Uterus (tissue), 4 donors: Measurements from ENCODE around the gene RNF214. TPM values are rescaled to one million over a fixed set of nuclear protein-coding genes. Genes with fewer than 3 reads are reported as not detected.

Source experiments
- DNase-seq, 2 donors: peaks; one replicate each; pipeline ENCODE4 v3.0.0-alpha.2; 2019 to 2020
- H3K27ac ChIP-seq, 2 donors: fragments of 200-600 bp; sonication (generic); 1 replicate in 1 of 2; 2 replicates in 1 of 2; pipeline ENCODE4 v1.5.1; 2016 to 2018
- H3K27me3 ChIP-seq, 2 donors: fragments of 200-600 bp; sonication (generic); one replicate each; pipeline ENCODE4 v1.5.1; 2018 to 2019; ENCODE audit warnings: control low read depth in 1 of 2
- H3K36me3 ChIP-seq, 2 donors: fragments of 200-600 bp; sonication (generic); one replicate each; pipeline ENCODE4 v1.5.1; 2019; ENCODE audit warnings: control low read depth in 1 of 2
- H3K4me1 ChIP-seq, 2 donors: fragments of 200-600 bp; sonication (generic); one replicate each; pipeline ENCODE4 v1.5.1; 2018 to 2019; ENCODE audit warnings: control low read depth in 1 of 2
- H3K4me3 ChIP-seq, 2 donors: fragments of 200-600 bp; sonication (generic); 1 replicate in 1 of 2; 2 replicates in 1 of 2; pipeline ENCODE4 v1.5.1; 2018 to 2019; ENCODE audit warnings: mild to moderate bottlenecking in 1 of 2
- H3K9me3 ChIP-seq, 2 donors: fragments of 200-600 bp; sonication (generic); one replicate each; pipeline ENCODE4 v1.5.1; 2019; ENCODE audit warnings: control low read depth in 1 of 2
- POLR2A ChIP-seq, 2 donors: fragments of 450-650 bp; IDR thresholded peaks; one replicate each; pipeline ENCODE4 v1.6.1; 2016; ENCODE audit warnings: antibody characterized with exemption in 2 of 2, mild to moderate bottlenecking in 1 of 2, moderate library complexity in 1 of 2
- intact Hi-C: fragments of 100-400 bp; cut with DNase I; formaldehyde crosslinking; loops from one replicate; pipeline ENCODE4 v1.15.1; 2023; ENCODE audit warnings: low total_unique reads
- total RNA-seq, 4 donors: library from RNA; depleted of rRNA in 3 of 4; stranded (reverse); fragments of >200 nt in 3 of 4; gene quantifications; one replicate each; pipeline versions ENCODE4 v1.1.0 to v1.2.4, GENCODE V29; 2014 to 2023
- TF ChIP-seq, protein P1 (sequence below), 4 experiments: fragments of 200-600 bp in 2 of 4; fragments of 450-650 bp in 2 of 4; sonication (generic) in 2 of 4; IDR thresholded peaks; one replicate each; pipeline ENCODE4 v1.5.1; 2016 to 2019; ENCODE audit warnings: antibody characterized with exemption in 4 of 4, mild to moderate bottlenecking in 2 of 4, moderate library complexity in 1 of 4
- donor health status: DM: yes; HTN: yes; CAD: no.

RNF214 gene
- total RNA-seq, 4 donors from 2014 or later: 4.4 to 38.6 (median 11.4) TPM

DNA sequence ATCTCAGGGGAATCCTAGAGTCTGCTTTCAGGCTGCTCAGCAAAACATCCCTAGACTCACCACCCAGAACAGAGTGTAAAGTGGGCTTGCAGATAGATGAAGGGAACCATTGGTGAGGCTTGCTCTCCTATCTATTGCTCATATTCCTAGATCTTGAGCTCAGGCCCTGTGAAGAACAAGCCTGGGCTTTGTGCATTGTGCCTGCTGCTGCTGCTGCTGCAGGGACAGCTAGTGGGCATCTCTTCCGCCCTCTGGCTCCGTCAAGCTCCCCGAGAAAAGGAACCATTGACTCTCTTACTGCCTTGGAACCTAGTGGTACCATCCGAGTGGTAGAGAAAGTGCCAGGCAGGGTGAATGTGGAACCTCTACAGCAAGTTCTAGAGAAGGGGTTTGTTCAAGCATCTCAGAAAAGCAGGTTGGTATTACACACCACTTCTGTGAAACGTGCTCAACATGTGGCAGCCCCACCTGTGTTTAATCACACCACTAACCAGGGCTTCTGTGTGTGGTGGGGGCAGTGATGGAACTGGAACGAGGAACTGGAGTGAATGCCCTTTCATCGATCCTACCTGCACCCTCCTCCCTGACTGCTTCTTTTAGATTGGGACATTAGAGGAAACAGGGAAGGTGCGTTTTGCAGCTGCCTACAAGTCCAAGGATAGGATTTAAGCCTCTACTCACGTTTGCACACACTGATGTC, 63.1 kb downstream of the RNF214 start:
- Histone ChIP-seq H3K4me1 (peaks cover 0 to 5% of the 10 kb centered on the region in 2 donors), H3K27me3 (no peaks in the 10 kb centered on the region), H3K9me3 (no peaks in the 10 kb centered on the region), H3K27ac (no peak overlapping the region), H3K4me3 (no peak overlapping the region), H3K36me3 (no peaks in the 10 kb centered on the region)
- TF ChIP-seq POLR2A (IDR thresholded peaks at IDR 0.05): no peak
- TF ChIP-seq, protein P1, sequence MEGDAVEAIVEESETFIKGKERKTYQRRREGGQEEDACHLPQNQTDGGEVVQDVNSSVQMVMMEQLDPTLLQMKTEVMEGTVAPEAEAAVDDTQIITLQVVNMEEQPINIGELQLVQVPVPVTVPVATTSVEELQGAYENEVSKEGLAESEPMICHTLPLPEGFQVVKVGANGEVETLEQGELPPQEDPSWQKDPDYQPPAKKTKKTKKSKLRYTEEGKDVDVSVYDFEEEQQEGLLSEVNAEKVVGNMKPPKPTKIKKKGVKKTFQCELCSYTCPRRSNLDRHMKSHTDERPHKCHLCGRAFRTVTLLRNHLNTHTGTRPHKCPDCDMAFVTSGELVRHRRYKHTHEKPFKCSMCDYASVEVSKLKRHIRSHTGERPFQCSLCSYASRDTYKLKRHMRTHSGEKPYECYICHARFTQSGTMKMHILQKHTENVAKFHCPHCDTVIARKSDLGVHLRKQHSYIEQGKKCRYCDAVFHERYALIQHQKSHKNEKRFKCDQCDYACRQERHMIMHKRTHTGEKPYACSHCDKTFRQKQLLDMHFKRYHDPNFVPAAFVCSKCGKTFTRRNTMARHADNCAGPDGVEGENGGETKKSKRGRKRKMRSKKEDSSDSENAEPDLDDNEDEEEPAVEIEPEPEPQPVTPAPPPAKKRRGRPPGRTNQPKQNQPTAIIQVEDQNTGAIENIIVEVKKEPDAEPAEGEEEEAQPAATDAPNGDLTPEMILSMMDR (IDR thresholded peaks at IDR 0.05): no peak
- intact Hi-C loops: no loop called here
- DNase-seq: no peak

DNA sequence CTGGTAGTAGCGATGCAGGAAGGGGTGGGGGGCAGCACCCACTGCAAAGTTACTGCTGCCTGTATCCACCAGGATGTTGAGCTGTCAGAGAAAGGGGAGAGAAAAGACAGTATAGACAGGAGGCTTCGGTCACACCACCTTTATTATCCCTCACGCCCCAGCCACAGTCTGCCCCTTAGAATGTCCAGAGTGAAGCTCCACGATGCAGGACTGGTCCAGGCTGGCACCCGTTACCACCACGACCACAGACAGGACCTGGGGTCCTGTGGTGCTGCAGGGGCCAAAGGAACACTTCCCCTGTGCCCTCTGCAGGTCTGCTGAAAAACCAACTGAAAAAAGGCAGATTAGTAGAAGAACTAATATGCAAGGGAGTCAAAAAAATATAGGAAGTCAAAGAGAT, 64.4 kb downstream of the RNF214 start:
- intact Hi-C loops: no loop called here
- no peaks in the 10 kb centered on the region for H3K27me3 ChIP-seq
- H3K27ac ChIP-seq: no peak overlapping the region
- H3K4me1 ChIP-seq: peaks cover 0 to 5% of the 10 kb centered on the region in 2 donors
- H3K4me3 ChIP-seq: no peak overlapping the region
- TF ChIP-seq POLR2A (IDR thresholded peaks at IDR 0.05): no peak
- TF ChIP-seq, protein P1 (IDR thresholded peaks at IDR 0.05): no peak
- no peaks in the 10 kb centered on the region for H3K9me3 ChIP-seq
- H3K36me3 ChIP-seq: no peaks in the 10 kb centered on the region
- no peak for DNase-seq

DNA sequence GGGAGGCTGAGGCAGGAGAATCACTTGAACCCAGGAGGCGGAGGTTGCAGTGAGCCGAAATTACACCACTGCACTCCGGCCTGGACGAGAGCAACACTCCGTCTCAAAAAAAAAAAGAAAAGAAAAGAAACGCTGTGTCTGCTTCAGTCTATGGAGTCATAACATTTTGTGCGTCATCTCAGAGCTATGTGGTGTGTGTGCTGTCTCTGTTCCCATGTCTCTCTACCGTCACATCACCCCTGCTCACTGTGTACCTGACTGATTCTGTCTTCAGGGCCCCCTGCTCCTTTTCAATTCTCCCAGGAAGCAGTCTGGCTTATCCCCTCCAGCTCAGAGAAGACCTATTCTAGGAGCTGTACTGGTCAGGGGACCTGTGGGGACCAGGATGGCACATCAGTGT, 65.7 kb downstream of the RNF214 start:
- H3K4me3 ChIP-seq: no peak overlapping the region
- intact Hi-C loops: no loop called here
- no peaks in the 10 kb centered on the region for H3K9me3 ChIP-seq
- H3K4me1 ChIP-seq: peaks cover 0 to 5% of the 10 kb centered on the region in 2 donors
- no peaks in the 10 kb centered on the region for H3K27me3 ChIP-seq
- no peaks in the 10 kb centered on the region for H3K36me3 ChIP-seq
- no peak for DNase-seq
- TF ChIP-seq, protein P1 (IDR thresholded peaks at IDR 0.05): no peak
- TF ChIP-seq POLR2A (IDR thresholded peaks at IDR 0.05): no peak
- no peak overlapping the region for H3K27ac ChIP-seq

DNA sequence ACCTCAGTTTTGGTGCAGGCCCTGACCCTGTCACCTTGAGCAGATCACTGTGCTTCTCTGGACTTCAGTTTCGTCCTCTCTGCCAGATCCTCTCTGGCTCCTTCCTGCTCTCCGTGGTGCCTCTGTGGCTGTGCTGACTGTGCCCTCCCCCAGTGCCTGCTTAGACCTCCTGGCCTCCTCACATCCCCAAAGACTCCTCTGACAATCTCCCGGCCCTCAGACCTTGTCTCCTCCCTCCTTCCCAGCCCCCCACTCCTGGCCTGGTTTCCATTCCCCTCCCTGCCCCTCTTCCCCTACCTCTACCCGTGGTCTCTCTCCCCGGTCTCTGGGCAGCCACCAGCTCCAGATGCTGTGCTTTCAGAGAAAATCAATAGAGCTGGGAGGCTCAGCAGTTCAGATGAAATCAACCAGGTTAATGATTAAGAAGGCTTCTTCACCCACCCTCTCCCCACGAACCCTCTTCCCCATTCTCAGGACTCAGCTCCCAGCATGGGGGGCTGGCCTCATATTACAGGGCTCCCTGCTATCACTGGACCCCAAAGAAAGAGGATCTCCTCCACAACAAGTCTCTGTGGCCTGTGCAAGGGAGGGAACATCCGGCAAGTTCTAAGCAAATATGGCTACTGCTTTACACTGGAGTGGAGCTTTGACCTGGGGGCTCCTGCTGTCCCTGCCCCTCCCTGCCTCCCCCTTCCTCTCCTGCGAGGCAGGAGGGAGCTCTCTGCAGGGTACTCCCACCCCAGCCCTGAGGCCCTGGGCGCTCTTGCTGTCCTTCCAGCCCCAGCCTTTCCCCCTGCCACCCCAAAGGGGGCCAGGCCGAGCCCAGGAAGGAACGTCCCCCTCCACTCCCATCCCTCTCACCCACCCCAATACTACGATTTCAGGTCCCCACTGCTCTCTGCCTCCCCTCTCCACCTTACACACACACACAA, 67.1 kb downstream of the RNF214 start:
- Histone ChIP-seq H3K4me1 (peaks cover 0 to 5% of the 10 kb centered on the region in 2 donors), H3K27me3 (no peaks in the 10 kb centered on the region), H3K27ac (peak overlapping the region; percentile 73 to 75), H3K36me3 (no peaks in the 10 kb centered on the region), H3K4me3 (peak overlapping the region; percentile 12 to 27), H3K9me3 (no peaks in the 10 kb centered on the region)
- TF ChIP-seq, protein P1 (IDR thresholded peaks at IDR 0.05): no peak
- no peak for TF ChIP-seq POLR2A (IDR thresholded peaks at IDR 0.05)
- intact Hi-C loops: no loop called here
- DNase-seq: no peak

DNA sequence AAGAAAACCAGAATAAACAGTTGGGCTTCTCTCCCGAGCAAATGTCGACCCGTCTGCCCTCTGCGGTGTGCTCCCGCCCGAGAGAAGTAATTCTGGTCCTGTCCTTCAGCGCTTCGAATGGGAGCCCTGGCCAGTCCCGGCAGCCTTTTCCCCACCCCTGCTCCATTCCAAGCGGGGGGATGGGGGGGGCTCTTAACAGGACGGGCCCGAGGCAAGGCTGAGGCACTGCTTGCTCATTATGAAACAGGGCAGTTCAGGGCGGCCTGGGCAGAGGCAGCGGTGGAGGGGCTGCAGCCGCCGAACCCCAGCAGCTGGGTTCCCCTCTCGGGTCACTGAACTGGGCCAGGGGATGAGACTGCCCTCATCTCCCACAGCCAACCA, 67.8 kb downstream of the RNF214 start:
- Histone ChIP-seq H3K4me1 (peaks cover 0 to 5% of the 10 kb centered on the region in 2 donors), H3K4me3 (peak overlapping the region; percentile 12 to 27), H3K27ac (peak overlapping the region; percentile 73 to 75), H3K27me3 (no peaks in the 10 kb centered on the region), H3K9me3 (no peaks in the 10 kb centered on the region), H3K36me3 (no peaks in the 10 kb centered on the region)
- peak; percentile 74 to 76 for DNase-seq
- intact Hi-C loops: no loop called here
- TF ChIP-seq, protein P1 (IDR thresholded peaks at IDR 0.05): no peak
- TF ChIP-seq POLR2A (IDR thresholded peaks at IDR 0.05): no peak
